Muscle of leg (tissue), 11 donors: Measurements from ENCODE around the gene PAIP1. TPM values are rescaled to one million over a fixed set of nuclear protein-coding genes. Genes with fewer than 3 reads are reported as not detected.

Experiments used
- DNase-seq: peaks from one replicate; pipeline ENCODE4 v3.0.0; 2013
- H3K27ac ChIP-seq: one replicate; pipeline ENCODE4 v1.5.1; 2013; ENCODE audit warnings: mild to moderate bottlenecking, low read length, control low read depth
- H3K27me3 ChIP-seq: one replicate; pipeline ENCODE4 v1.6.1; 2013; ENCODE audit warnings: low read length; ENCODE audit not compliant: control insufficient read depth, insufficient read depth
- H3K36me3 ChIP-seq: one replicate; pipeline ENCODE4 v1.6.1; 2013; ENCODE audit warnings: low read length; ENCODE audit not compliant: control insufficient read depth, insufficient read depth
- H3K4me1 ChIP-seq: one replicate; pipeline ENCODE4 v1.6.1; 2013; ENCODE audit warnings: low read length; ENCODE audit not compliant: control insufficient read depth, insufficient read depth
- H3K4me3 ChIP-seq: one replicate; pipeline ENCODE4 v1.5.1; 2013; ENCODE audit warnings: low read length, control low read depth
- H3K9me3 ChIP-seq: replicated peaks from 2 replicates; pipeline ENCODE4 v1.6.1; 2013; ENCODE audit warnings: low read depth, low read length; ENCODE audit not compliant: control insufficient read depth
- WGBS: methylation state at CpG from one replicate; pipeline ENCODE4 v1.1.5; 2013; ENCODE audit warnings: missing lambda C conversion rate; ENCODE audit not compliant: insufficient coverage; 5-methylcytosine and 5-hydroxymethylcytosine counted together
- polyA plus RNA-seq, 8 donors: library from polyadenylated mRNA; unstranded; fragments of 120-200 nt; gene quantifications; one replicate each; pipeline versions ENCODE4 v1.2.1 to v1.2.3, GENCODE V29; 2013; ENCODE audit warnings: inconsistent platforms in 1 of 8, low replicate concordance in 1 of 8; ENCODE audit not compliant: insufficient read length in 8 of 8, insufficient read depth in 1 of 8
- total RNA-seq: library from RNA; stranded (reverse); fragments of 120-200 nt; gene quantifications from one replicate; pipeline ENCODE4 v1.2.4, GENCODE V29; 2013

The PAIP1 gene
- total and polyA plus RNA-seq, 9 donors = 81.6 to 108 (median 92.4) TPM

DNA sequence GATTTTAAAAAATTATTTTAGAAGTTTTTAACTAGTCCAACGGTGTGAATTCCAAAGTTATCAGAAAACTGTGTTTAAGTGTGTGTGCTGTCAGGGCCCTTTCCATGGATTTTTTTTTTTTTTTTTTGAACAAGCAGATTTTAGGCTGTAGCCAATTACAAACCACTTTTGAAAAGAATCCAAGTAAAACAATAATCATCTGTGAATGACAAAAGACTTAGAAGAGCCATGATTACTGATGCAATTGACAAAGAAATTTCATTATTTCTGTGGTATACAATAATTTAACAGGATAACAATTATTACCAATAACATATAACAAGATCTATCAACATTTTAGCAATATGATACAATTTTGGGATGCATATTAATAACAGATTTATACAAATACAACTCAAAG is 16.2 kb upstream of the PAIP1 start:
- no peak overlapping the region for H3K27ac ChIP-seq

DNA sequence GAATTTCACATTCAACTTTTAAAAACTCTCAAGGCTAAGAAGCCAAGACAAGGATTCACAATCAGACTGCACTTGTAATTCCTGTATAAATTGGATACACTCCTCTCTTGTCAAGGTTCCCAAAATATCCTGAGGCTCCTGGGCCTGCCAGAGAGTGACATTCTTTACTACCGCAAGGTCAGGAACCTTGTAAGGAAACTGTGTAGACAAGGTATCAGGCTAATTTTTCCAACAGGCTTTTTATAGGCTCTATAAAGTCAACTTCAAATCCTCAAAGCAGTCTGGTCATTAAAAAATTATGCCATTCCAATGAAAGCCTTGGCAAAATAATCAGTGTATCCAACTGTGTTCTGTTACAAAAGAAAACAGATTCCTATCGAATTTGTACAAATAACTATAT is 15.5 kb upstream of the PAIP1 start:
- DNase-seq = peak; percentile 33
- no CpG with 5 or more reads among the region's 2 CpGs for WGBS
- Histone ChIP-seq H3K9me3 (no peaks in the 10 kb centered on the region), H3K4me3 (no peak overlapping the region), H3K4me1 (no peaks in the 10 kb centered on the region), H3K27ac (no peak overlapping the region), H3K27me3 (no peaks in the 10 kb centered on the region), H3K36me3 (peaks cover 3% of the 10 kb centered on the region)

More for the DNA sequence above, 16.2 kb upstream of the PAIP1 start:
- no CpG with 5 or more reads among the region's 1 CpG for WGBS
- H3K36me3 ChIP-seq = peaks cover 3% of the 10 kb centered on the region
- no peak for DNase-seq
- no peaks in the 10 kb centered on the region for H3K9me3 ChIP-seq
- H3K27me3 ChIP-seq = no peaks in the 10 kb centered on the region
- H3K4me1 ChIP-seq = no peaks in the 10 kb centered on the region
- H3K4me3 ChIP-seq = no peak overlapping the region

DNA sequence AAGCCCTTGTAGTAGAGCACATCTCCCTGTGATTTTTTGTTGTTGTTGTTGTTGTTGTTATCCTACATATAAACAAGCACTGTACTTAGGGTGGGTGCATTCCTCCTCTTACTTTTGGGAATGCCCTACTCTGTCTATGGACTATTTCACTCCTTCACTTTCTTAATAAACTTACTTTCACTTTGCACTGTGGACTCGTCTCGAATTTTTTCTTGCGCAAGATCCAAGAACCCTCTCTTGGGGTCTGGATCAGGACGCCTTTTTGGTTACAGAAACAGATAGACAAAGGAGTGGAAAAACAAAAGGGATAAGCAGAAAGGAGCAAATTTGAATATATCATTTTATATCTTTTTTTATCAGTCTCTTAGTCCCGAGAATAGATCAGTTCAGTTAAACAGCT is 14.4 kb upstream of the PAIP1 start:
- Histone ChIP-seq H3K4me3 (no peak overlapping the region), H3K36me3 (no peaks in the 10 kb centered on the region), H3K9me3 (no peaks in the 10 kb centered on the region), H3K27me3 (no peaks in the 10 kb centered on the region), H3K4me1 (no peaks in the 10 kb centered on the region), H3K27ac (no peak overlapping the region)
- peak; percentile 37 for DNase-seq
- WGBS = no CpG with 5 or more reads among the region's 5 CpGs

DNA sequence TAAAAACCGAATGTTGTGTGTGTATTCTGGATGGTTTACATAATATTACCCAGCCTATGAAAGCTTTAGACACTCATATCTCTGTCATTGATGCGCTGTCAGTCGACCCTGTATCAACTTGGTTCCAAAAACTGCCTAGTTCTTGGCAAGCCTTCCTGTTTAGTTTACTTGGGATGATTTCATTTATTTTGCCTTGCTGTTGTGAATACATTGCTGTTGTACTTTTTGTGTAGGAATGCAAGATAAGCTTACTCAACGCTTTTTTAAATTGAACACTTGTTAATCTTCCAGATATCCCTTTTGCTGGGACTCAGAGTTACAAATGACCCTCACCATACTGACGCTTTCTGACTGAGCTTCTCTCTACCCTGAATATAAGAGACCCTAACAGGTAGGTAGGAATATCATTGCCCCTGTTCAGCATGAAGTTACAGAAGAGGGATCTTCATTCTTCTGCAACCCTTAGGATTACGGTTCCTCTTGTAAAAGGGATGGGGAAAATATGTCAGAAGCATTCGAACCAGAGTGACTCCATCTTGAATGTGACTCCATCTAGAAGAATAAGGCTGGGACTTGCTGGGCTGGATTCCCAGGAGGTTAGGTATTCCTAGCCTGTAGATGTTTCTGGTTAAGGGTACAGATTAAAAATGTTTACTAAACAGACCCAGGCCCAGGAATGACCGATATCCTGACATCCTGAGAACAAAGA is 13.7 kb upstream of the PAIP1 start:
- WGBS = 77% methylated on average over 4 of the region's 8 CpGs
- Histone ChIP-seq H3K36me3 (no peaks in the 10 kb centered on the region), H3K27me3 (no peaks in the 10 kb centered on the region), H3K4me1 (no peaks in the 10 kb centered on the region), H3K4me3 (no peak overlapping the region), H3K9me3 (no peaks in the 10 kb centered on the region), H3K27ac (no peak overlapping the region)
- no peak for DNase-seq

DNA sequence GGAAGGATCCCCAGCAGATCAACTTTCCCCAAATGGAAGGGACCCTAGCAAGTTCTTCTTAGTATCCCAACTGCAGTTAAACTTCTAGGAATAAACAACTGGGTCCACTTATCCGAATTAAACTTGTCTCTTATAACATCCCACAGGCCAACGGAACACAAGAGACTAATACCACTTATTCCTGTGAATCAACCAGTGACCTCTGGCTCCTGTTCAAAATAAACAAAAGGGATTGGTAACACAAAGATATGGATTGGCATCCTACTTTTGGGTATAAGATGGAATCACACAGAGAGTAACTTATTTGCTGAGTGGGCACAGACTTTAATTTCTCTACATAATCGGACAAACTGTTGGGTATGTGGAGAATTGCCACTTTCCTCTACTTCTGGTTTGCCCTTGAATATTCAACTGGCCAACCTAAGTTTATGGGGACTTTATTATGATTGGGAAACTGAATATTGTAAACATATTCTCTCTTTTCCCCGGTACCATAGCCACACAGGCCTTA is 12.4 kb upstream of the PAIP1 start:
- Histone ChIP-seq H3K4me3 (no peak overlapping the region), H3K4me1 (no peaks in the 10 kb centered on the region), H3K9me3 (no peaks in the 10 kb centered on the region), H3K36me3 (no peaks in the 10 kb centered on the region), H3K27me3 (no peaks in the 10 kb centered on the region), H3K27ac (no peak overlapping the region)
- no peak for DNase-seq
- no CpG with 5 or more reads among the region's 4 CpGs for WGBS

DNA sequence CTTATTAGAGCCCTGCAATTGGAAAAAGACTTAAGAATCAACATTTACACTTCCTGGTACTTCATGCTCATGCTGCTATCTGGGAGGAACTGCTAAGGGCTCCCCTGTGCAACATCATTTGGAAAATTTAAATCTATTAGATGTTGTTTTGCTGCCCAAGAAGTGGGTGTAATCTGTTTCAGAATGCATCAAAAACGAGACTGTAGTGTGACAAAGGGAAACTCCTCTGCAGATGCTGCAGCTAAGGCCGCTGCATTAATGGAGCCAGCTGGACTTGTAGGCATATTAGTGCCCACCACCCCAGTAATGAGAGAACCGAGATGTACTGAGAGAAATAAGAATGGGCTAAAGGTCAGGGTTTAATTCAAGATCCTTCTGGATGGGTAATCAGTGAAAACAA is 11.1 kb upstream of the PAIP1 start:
- H3K27me3 ChIP-seq = no peaks in the 10 kb centered on the region
- H3K36me3 ChIP-seq = no peaks in the 10 kb centered on the region
- H3K27ac ChIP-seq = no peak overlapping the region
- H3K9me3 ChIP-seq = no peaks in the 10 kb centered on the region
- no peak for DNase-seq
- no peaks in the 10 kb centered on the region for H3K4me1 ChIP-seq
- no peak overlapping the region for H3K4me3 ChIP-seq
- WGBS = 42% methylated on average over 3 of the region's 3 CpGs

DNA sequence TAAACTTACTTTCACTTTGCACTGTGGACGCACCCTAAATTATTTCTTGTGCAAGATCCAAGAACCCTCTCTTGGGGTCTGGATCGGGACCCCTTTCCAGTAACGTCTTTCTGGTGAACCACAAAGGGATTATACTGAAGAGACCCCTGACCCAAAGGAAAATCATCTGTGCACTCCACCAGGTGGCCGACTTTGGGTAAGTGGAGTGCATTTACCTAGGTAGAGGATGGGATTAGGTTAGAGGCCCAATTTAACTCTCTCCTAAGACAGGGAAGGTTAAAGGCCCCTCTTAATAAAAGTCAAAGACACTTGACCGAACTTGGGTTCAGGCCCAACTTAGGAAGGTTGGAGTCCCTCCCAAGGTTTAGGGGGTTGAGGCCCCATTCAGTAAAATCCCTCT is 8.2 kb upstream of the PAIP1 start:
- Histone ChIP-seq H3K4me1 (no peaks in the 10 kb centered on the region), H3K27me3 (peaks cover 2% of the 10 kb centered on the region), H3K9me3 (no peaks in the 10 kb centered on the region), H3K27ac (no peak overlapping the region), H3K36me3 (no peaks in the 10 kb centered on the region), H3K4me3 (no peak overlapping the region)
- DNase-seq = no peak
- 80% methylated on average over 1 of the region's 5 CpGs for WGBS

DNA sequence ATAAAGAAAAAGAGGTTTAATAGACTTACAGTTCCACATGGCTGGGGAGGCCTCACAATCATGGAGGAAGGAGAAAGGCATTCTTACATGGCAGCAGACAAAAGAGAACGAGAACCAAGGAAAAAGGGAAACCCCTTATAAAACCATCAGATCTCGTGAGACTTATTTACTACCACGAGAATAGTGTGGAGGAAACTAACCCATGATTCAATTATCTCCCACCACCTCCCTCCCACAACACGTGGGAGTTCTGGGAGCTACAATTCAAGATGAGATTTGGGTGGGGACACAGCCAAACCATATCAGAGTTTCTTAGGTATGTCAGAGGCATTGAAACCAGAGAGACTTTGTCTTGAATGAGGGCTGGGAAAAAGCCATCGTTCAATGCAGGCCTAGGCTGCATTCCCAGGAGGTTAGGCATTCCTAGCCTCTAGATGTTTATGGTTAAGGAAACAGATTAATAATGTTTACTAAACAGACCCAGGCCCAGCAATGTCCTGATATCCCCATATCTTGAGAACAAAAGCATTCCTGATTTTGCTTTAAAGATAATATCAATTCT is 7.5 kb upstream of the PAIP1 start:
- Histone ChIP-seq H3K27me3 (peaks cover 2% of the 10 kb centered on the region), H3K4me3 (no peak overlapping the region), H3K4me1 (no peaks in the 10 kb centered on the region), H3K9me3 (no peaks in the 10 kb centered on the region), H3K36me3 (no peaks in the 10 kb centered on the region), H3K27ac (no peak overlapping the region)
- WGBS = no CpG with 5 or more reads among the region's 5 CpGs
- DNase-seq = no peak

DNA sequence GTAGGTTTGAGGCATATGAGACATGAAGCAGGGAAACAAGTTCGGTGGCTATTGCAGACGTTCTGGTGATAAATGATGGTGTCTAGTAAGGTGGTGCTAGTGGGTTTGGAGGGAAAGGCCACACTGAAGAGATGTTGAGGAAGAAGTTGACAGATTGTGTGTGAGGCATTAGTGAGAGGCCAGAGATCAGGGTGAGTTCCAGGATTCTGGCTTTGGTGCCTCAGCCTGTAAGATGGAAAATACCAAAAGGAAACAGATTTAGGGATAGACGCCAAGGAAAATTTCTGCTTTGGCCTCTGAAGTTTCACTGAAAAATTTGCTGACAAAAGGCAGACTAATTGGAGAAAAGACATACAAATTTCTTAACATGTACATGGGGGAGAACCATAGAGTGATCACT is 6.4 kb upstream of the PAIP1 start:
- no peaks in the 10 kb centered on the region for H3K4me1 ChIP-seq
- DNase-seq = peak; percentile 9
- no peak overlapping the region for H3K4me3 ChIP-seq
- no peaks in the 10 kb centered on the region for H3K9me3 ChIP-seq
- no peak overlapping the region for H3K27ac ChIP-seq
- peaks cover 2% of the 10 kb centered on the region for H3K27me3 ChIP-seq
- H3K36me3 ChIP-seq = no peaks in the 10 kb centered on the region
- WGBS = 62% methylated on average over 2 of the region's 3 CpGs

DNA sequence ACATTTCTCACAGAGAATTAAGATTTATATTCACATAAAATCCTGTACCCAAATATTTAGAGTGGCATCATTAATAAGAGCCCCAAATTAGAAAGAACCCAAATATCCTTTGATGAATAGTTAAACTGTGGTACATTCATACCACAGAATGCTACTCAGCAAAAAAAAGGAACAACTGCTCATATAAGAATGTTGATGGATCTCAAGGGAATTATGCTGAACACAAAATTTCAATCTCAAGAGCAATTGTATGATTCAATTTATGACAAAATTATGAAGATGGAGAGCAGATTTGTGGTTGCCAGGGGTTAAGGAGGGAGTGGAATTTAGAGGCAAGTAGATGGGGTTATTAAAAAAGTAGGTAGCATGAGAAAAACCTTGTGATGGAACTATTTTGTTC is 4.5 kb upstream of the PAIP1 start:
- Histone ChIP-seq H3K9me3 (no peaks in the 10 kb centered on the region), H3K4me3 (no peak overlapping the region), H3K27me3 (peaks cover 2% of the 10 kb centered on the region), H3K36me3 (no peaks in the 10 kb centered on the region), H3K27ac (no peak overlapping the region), H3K4me1 (peaks cover 3% of the 10 kb centered on the region)
- DNase-seq = no peak
